Endothelial cell of umbilical vein (primary cell): ENCODE results near the gene COA4. TPM values are rescaled to one million over a fixed set of nuclear protein-coding genes. Genes with fewer than 3 reads are reported as not detected.

Experiments used
- BruUV-seq: library from RNA; stranded (reverse); fragments of 400-500 nt; replicated peaks from 2 replicates; lab custom pipeline; 2021; lab: Mats Ljungman, UMichigan
- CTCF ChIA-PET: fragments of 300-600, 350-600 bp; sonication (Branson Sonifier 250); formaldehyde crosslinking; loops from one replicate; lab custom pipeline; 2021; ENCODE audit warnings: antibody characterized with exemption, inconsistent platforms; lab: Charles Lee
- POLR2A ChIA-PET: fragments of 300-600, 350-600 bp; sonication (Branson Sonifier 250); formaldehyde crosslinking; loops from one replicate; lab custom pipeline; 2021; ENCODE audit warnings: antibody characterized with exemption, inconsistent platforms; lab: Charles Lee
- DNase-seq: peaks from one replicate; pipeline ENCODE4 v3.0.0-alpha.2; 2011; ENCODE audit warnings: low read depth, low spot score
- FAIRE-seq: peaks from 2 replicates; lab custom pipeline; 2011; peaks lifted over from hg19 to GRCh38; lab: Jason Lieb, UNC
- H2AFZ ChIP-seq: 2 replicates; pipeline ENCODE4 v1.6.0; 2012; ENCODE audit warnings: low read depth, low read length, control low read depth, inconsistent platforms
- H3K27ac ChIP-seq: 2 replicates; pipeline ENCODE4 v1.5.1; 2011; ENCODE audit warnings: low read depth, mild to moderate bottlenecking, control low read depth, low read length, moderate library complexity; ENCODE audit not compliant: insufficient read depth
- H3K27me3 ChIP-seq, 2 experiments: 2 replicates each; pipeline versions ENCODE4 v1.6.0 to v1.6.1; 2011; ENCODE audit warnings: low read length in 2 of 2, mixed read lengths in 1 of 2; ENCODE audit not compliant: control insufficient read depth in 2 of 2, insufficient read depth in 2 of 2
- H3K36me3 ChIP-seq, 2 experiments: 2 replicates in 1 of 2; 3 replicates in 1 of 2; pipeline ENCODE4 v1.5.1; 2011; ENCODE audit warnings: low read length in 2 of 2, mild to moderate bottlenecking in 1 of 2, moderate library complexity in 1 of 2; ENCODE audit not compliant: control insufficient read depth in 2 of 2, insufficient read depth in 2 of 2; ENCODE audit errors: extremely low read depth in 1 of 2
- H3K4me1 ChIP-seq: 3 replicates; pipeline ENCODE4 v1.5.1; 2011; ENCODE audit warnings: mild to moderate bottlenecking, low read length; ENCODE audit not compliant: control insufficient read depth, insufficient read depth; ENCODE audit errors: extremely low read depth
- H3K4me2 ChIP-seq: 2 replicates; pipeline ENCODE4 v1.6.1; 2011; ENCODE audit warnings: low read length, control low read depth, mixed read lengths; ENCODE audit not compliant: insufficient read depth
- H3K4me3 ChIP-seq, 3 experiments: fragments of 200-600 bp in 1 of 3; sonication (generic), shearing (Covaris generic) in 1 of 3; replicated peaks in 1 of 3; 2 replicates each; pipeline ENCODE4 v1.5.1; 2011 to 2016; ENCODE audit warnings: control low read depth in 3 of 3, low read length in 3 of 3, mild to moderate bottlenecking in 2 of 3, inconsistent platforms in 1 of 3, low read depth in 1 of 3, moderate library complexity in 1 of 3; ENCODE audit not compliant: insufficient read depth in 1 of 3
- H3K79me2 ChIP-seq: 2 replicates; pipeline ENCODE4 v1.6.0; 2012; ENCODE audit warnings: low read length, inconsistent platforms; ENCODE audit not compliant: control insufficient read depth, insufficient read depth
- H3K9ac ChIP-seq: replicated peaks from 2 replicates; pipeline ENCODE3; 2011; ENCODE audit warnings: low read length, control low read depth; ENCODE audit not compliant: insufficient read depth; ENCODE audit errors: extremely low read depth
- H3K9me1 ChIP-seq: replicated peaks from 3 replicates; pipeline ENCODE4 v1.6.0; 2011; ENCODE audit warnings: mild to moderate bottlenecking, low read length; ENCODE audit not compliant: control insufficient read depth, insufficient read depth; ENCODE audit errors: extremely low read depth
- H3K9me3 ChIP-seq: replicated peaks from 2 replicates; pipeline ENCODE4 v1.5.1; 2012; ENCODE audit warnings: low read length, inconsistent platforms; ENCODE audit not compliant: control insufficient read depth, insufficient read depth
- H4K20me1 ChIP-seq: replicated peaks from 2 replicates; pipeline ENCODE3; 2011; ENCODE audit warnings: mild to moderate bottlenecking, low read length; ENCODE audit not compliant: control insufficient read depth, insufficient read depth; ENCODE audit errors: extremely low read depth
- CTCF ChIP-seq, 2 donors: IDR thresholded peaks; 1 replicate in 1 of 2; 2 replicates in 1 of 2; pipeline ENCODE4 v1.5.1; 2011; ENCODE audit warnings: low read length in 2 of 2, mild to moderate bottlenecking in 2 of 2, moderate library complexity in 2 of 2, control low read depth in 1 of 2, inconsistent platforms in 1 of 2, low read depth in 1 of 2; ENCODE audit not compliant: insufficient read depth in 1 of 2; ENCODE audit errors: extremely low read depth in 1 of 2
- EZH2 ChIP-seq: IDR thresholded peaks from 2 replicates; pipeline ENCODE4 v1.6.1; 2012; ENCODE audit warnings: borderline replicate concordance, low read depth, mild to moderate bottlenecking, moderate library complexity, low read length, inconsistent platforms; ENCODE audit not compliant: severe bottlenecking
- FOS ChIP-seq: IDR thresholded peaks from 2 replicates; pipeline ENCODE4 v1.6.1; 2011; ENCODE audit warnings: mild to moderate bottlenecking, low read length, moderate library complexity, borderline replicate concordance; ENCODE audit not compliant: insufficient read depth
- GATA2 ChIP-seq: IDR thresholded peaks from 2 replicates; pipeline ENCODE4 v1.7.0; 2011; ENCODE audit warnings: low read depth, mild to moderate bottlenecking, moderate library complexity, mixed read lengths, low read length; ENCODE audit not compliant: insufficient read length, insufficient read depth
- JUN ChIP-seq: IDR thresholded peaks from 2 replicates; pipeline ENCODE4 v1.6.1; 2011; ENCODE audit warnings: borderline replicate concordance, low read depth; ENCODE audit not compliant: insufficient read length, insufficient read depth
- MAX ChIP-seq: IDR thresholded peaks from 2 replicates; pipeline ENCODE4 v1.6.1; 2011; ENCODE audit not compliant: insufficient read depth, insufficient read length
- MYC ChIP-seq: IDR thresholded peaks from one replicate; pipeline ENCODE4 v1.6.1; 2011; ENCODE audit warnings: mild to moderate bottlenecking, low read depth, low read length
- POLR2A ChIP-seq: IDR thresholded peaks from 2 replicates; pipeline ENCODE4 v1.6.1; 2012; ENCODE audit warnings: low read depth, mild to moderate bottlenecking, control low read depth, low read length
- POLR2AphosphoS5 ChIP-seq: IDR thresholded peaks from 2 replicates; pipeline ENCODE4 v1.6.1; 2012; ENCODE audit warnings: low read depth, mild to moderate bottlenecking, control low read depth, low read length, moderate library complexity; ENCODE audit not compliant: insufficient read depth
- dilution Hi-C: fragments of 300-500 bp; cut with MboI; formaldehyde crosslinking; loops from one replicate; pipeline ENCODE4 v1.15.0; 2019; ENCODE audit warnings: low sequenced_read_pairs; ENCODE audit not compliant: extremely low pct_ligation_motif_present
- intact Hi-C: fragments of 100-400 bp; cut with micrococcal nuclease; formaldehyde crosslinking; loops from one replicate; pipeline ENCODE4 v1.10.0; 2022
- polyA plus RNA-seq, 4 experiments: library from polyadenylated mRNA; depleted of rRNA in 3 of 4; stranded (reverse) in 3 of 4; unstranded in 1 of 4; fragments of >200 nt; gene quantifications; 2 replicates each; pipeline versions ENCODE4 v1.2.1 to v1.2.3, GENCODE V29; 2011 to 2012; ENCODE audit warnings: missing spikeins in 1 of 4
- total RNA-seq: library from RNA; stranded (reverse); gene quantifications from 2 replicates; pipeline ENCODE4 v1.2.3, GENCODE V29; 2021

Gene COA4
- total and polyA plus RNA-seq, 2 donors (not counting 3 experiments of a cell fraction or from before 2014, with no cell fraction given), result 58.1 to 120 TPM

- BruUV-seq, result no TSS peak
- Histone ChIP-seq H3K27ac (no peak overlapping the region), H3K4me3 (no peak overlapping the region), H3K9me3 (no peaks in the 10 kb centered on the region), H3K4me1 (no peaks in the 10 kb centered on the region), H3K9me1 (no peaks in the 10 kb centered on the region), H3K27me3 (no peaks in the 10 kb centered on the region), H3K79me2 (no peaks in the 10 kb centered on the region), H2AFZ (no peak overlapping the region), H3K4me2 (no peak overlapping the region), H3K9ac (no peak overlapping the region), H3K36me3 (peaks cover 0 to 2% of the 10 kb centered on the region in 2 experiments), H4K20me1 (no peaks in the 10 kb centered on the region)
- intact Hi-C loops (no loop called here), dilution Hi-C loops (no loop called here)
- ChIA-PET CTCF (interaction anchor here (0.6 to 0.8 kb wide), 2 partner anchors 10 to 983 kb away, joined by 3 read pairs; no protein-coding TSS in a partner anchor), POLR2A (no interaction called here)
- FAIRE-seq (no peak), DNase-seq (no peak)
- no peak for TF ChIP-seq MYC
- no peak for TF ChIP-seq POLR2AphosphoS5
- TF ChIP-seq CTCF (IDR thresholded peaks at IDR 0.05; ENCODE audit: extremely low read depth in 1 of 2, insufficient read depth in 1 of 2, low read depth in 1 of 2, low read length in 2 of 2), result no peak
- TF ChIP-seq GATA2, result no peak
- TF ChIP-seq FOS, result no peak
- TF ChIP-seq POLR2A, result no peak
- no peak for TF ChIP-seq JUN
- no peak for TF ChIP-seq MAX
- TF ChIP-seq EZH2, result no peak
Observed at GRCh38 chr11:73907191-73907590, 30.5 kb upstream of the COA4 start.
